GM12878 (cell line): ENCODE data around the gene RNASE9. TPM values are rescaled to one million over a fixed set of nuclear protein-coding genes. Genes with fewer than 3 reads are reported as not detected.

Experiments used
- ATAC-seq: fragments of 200-7000 bp; cut with Tn5 transposase; 3 replicates; pipeline ENCODE4 v1.9.1; 2020; ENCODE audit warnings: mild to moderate bottlenecking, moderate library complexity
- BruUV-seq: library from RNA; stranded (reverse); fragments of 400-500 nt; replicated peaks from 2 replicates; lab custom pipeline; 2021; lab: Mats Ljungman, UMichigan
- CTCF ChIA-PET: fragments of 300-600 bp; sonication (Branson Sonifier 250); formaldehyde crosslinking; extraction: SDS; loops from one replicate; lab custom pipeline; 2021; ENCODE audit warnings: inconsistent platforms; lab: Yijun Ruan, JAX
- POLR2A ChIA-PET: fragments of 350-600 bp; formaldehyde crosslinking; extraction: SDS; loops from one replicate; lab custom pipeline; 2021; ENCODE audit warnings: inconsistent platforms; lab: Charles Lee
- RAD21 ChIA-PET: fragments of 300-600 bp; sonication (Branson Sonifier 250); formaldehyde crosslinking; loops from one replicate; lab custom pipeline; 2023; ENCODE audit warnings: antibody characterized with exemption; ENCODE audit not compliant: unreplicated experiment; lab: Charles Lee
- SMC1A ChIA-PET: fragments of 300-600 bp; sonication (Branson Sonifier 250); formaldehyde crosslinking; loops from one replicate; lab custom pipeline; 2023; ENCODE audit not compliant: unreplicated experiment, uncharacterized antibody; lab: Charles Lee
- DNase-seq: peaks from one replicate; pipeline ENCODE4 v3.0.0-alpha.2; 2011; ENCODE audit warnings: low read depth, low spot score
- FAIRE-seq: peaks from 3 replicates; lab custom pipeline; 2011; peaks lifted over from hg19 to GRCh38; lab: Jason Lieb, UNC
- H2AFZ ChIP-seq: 2 replicates; pipeline ENCODE4 v1.6.0; 2011; ENCODE audit warnings: low read depth, low read length, control low read depth; ENCODE audit not compliant: control insufficient read depth
- H3K27ac ChIP-seq: 2 replicates; pipeline ENCODE4 v1.5.1; 2011; ENCODE audit warnings: control low read depth; ENCODE audit not compliant: control insufficient read depth, insufficient read depth
- H3K27me3 ChIP-seq, 2 experiments: replicated peaks in 1 of 2; 2 replicates each; pipeline versions ENCODE4 v1.6.0 to v1.6.1; 2011; ENCODE audit warnings: low read length in 1 of 2; ENCODE audit not compliant: control insufficient read depth in 2 of 2, insufficient read depth in 2 of 2
- H3K36me3 ChIP-seq, 2 experiments: 2 replicates each; pipeline ENCODE4 v1.5.1; 2011; ENCODE audit warnings: low read length in 1 of 2; ENCODE audit not compliant: control insufficient read depth in 2 of 2, insufficient read depth in 2 of 2
- H3K4me1 ChIP-seq: 2 replicates; pipeline ENCODE4 v1.6.1; 2011; ENCODE audit warnings: mild to moderate bottlenecking, low read length, moderate library complexity, mixed read lengths; ENCODE audit not compliant: control insufficient read depth, insufficient read depth
- H3K4me2 ChIP-seq: 2 replicates; pipeline ENCODE4 v1.6.0; 2011; ENCODE audit warnings: control low read depth; ENCODE audit not compliant: control insufficient read depth, insufficient read depth
- H3K4me3 ChIP-seq: fragments of 200-600 bp; sonication (generic); 2 replicates; pipeline ENCODE4 v1.5.1; 2016
- H3K79me2 ChIP-seq: 2 replicates; pipeline ENCODE4 v1.6.0; 2011; ENCODE audit warnings: low read length; ENCODE audit not compliant: control insufficient read depth, insufficient read depth
- H3K9ac ChIP-seq: 2 replicates; pipeline ENCODE4 v1.8.0; 2011; ENCODE audit warnings: low read length, control low read depth, mixed read lengths; ENCODE audit not compliant: control insufficient read depth, insufficient read depth
- H3K9me3 ChIP-seq: replicated peaks from 3 replicates; pipeline ENCODE4 v1.5.1; 2011; ENCODE audit warnings: mild to moderate bottlenecking, low read length; ENCODE audit not compliant: control insufficient read depth, insufficient read depth
- H4K20me1 ChIP-seq: 2 replicates; pipeline ENCODE4 v1.6.0; 2011; ENCODE audit not compliant: control insufficient read depth, insufficient read depth
- ASH2L ChIP-seq: fragments of 300-600, 200-600 bp; sonication (generic); IDR thresholded peaks from 2 replicates; pipeline ENCODE4 v1.6.1; 2017; ENCODE audit warnings: low read depth, mild to moderate bottlenecking, borderline replicate concordance
- CTCF ChIP-seq, 3 experiments: IDR thresholded peaks in 2 of 3; conservative IDR thresholded peaks in 1 of 3; 2 replicates each; pipeline ENCODE4 v1.5.1; 2011; ENCODE audit warnings: low read depth in 3 of 3, low read length in 3 of 3, mild to moderate bottlenecking in 3 of 3, control low read depth in 2 of 3, moderate library complexity in 2 of 3, inconsistent platforms in 1 of 3, mixed read lengths in 1 of 3; ENCODE audit not compliant: control insufficient read depth in 2 of 3, insufficient read depth in 1 of 3; ENCODE audit errors: extremely low read depth in 1 of 3
- ESRRA ChIP-seq: IDR thresholded peaks from 2 replicates; pipeline ENCODE4 v1.6.1; 2012; ENCODE audit warnings: mild to moderate bottlenecking, low read length, improper control_type of control experiment
- FOXK2 ChIP-seq: fragments of 450-650 bp; IDR thresholded peaks from 2 replicates; pipeline ENCODE4 v1.6.1; 2017; ENCODE audit warnings: mild to moderate bottlenecking, moderate library complexity
- NBN ChIP-seq: fragments of 450-650 bp; IDR thresholded peaks from 2 replicates; pipeline ENCODE4 v1.6.1; 2016
- NFYB ChIP-seq: IDR thresholded peaks from 2 replicates; pipeline ENCODE4 v1.6.1; 2011; ENCODE audit warnings: low read depth, mild to moderate bottlenecking, low read length, improper control_type of control experiment, moderate library complexity; ENCODE audit not compliant: insufficient read depth
- NRF1 ChIP-seq: conservative IDR thresholded peaks from 2 replicates; pipeline ENCODE4 v1.6.1; 2011; ENCODE audit warnings: mild to moderate bottlenecking, low read depth, low read length, improper control_type of control experiment
- PKNOX1 ChIP-seq: fragments of 450-650 bp; IDR thresholded peaks from 2 replicates; pipeline ENCODE4 v1.6.1; 2016; ENCODE audit warnings: mild to moderate bottlenecking
- RBBP5 ChIP-seq: fragments of 200-600 bp; sonication (generic); conservative IDR thresholded peaks from 2 replicates; pipeline ENCODE4 v1.6.1; 2016
- SIN3A ChIP-seq: IDR thresholded peaks from 2 replicates; pipeline ENCODE4 v1.6.1; 2012; ENCODE audit warnings: low read depth, low read length, improper control_type of control experiment
- SMAD5 ChIP-seq: IDR thresholded peaks from 2 replicates; pipeline ENCODE4 v1.6.1; 2016; ENCODE audit warnings: antibody characterized with exemption, low read depth
- USF2 ChIP-seq: IDR thresholded peaks from 2 replicates; pipeline ENCODE4 v1.6.1; 2011; ENCODE audit warnings: low read depth, low read length, improper control_type of control experiment, borderline replicate concordance
- ZBED1 ChIP-seq: IDR thresholded peaks from 2 replicates; pipeline ENCODE4 v1.6.1; 2016; ENCODE audit warnings: borderline replicate concordance
- ZNF384 ChIP-seq: IDR thresholded peaks from 2 replicates; pipeline ENCODE4 v1.6.1; 2012; ENCODE audit warnings: low read depth, mild to moderate bottlenecking, low read length, improper control_type of control experiment, borderline replicate concordance
- ZNF687 ChIP-seq: fragments of 450-650 bp; IDR thresholded peaks from 2 replicates; pipeline ENCODE4 v1.6.1; 2017; ENCODE audit warnings: mild to moderate bottlenecking, moderate library complexity
- ZZZ3 ChIP-seq: IDR thresholded peaks from 2 replicates; pipeline ENCODE4 v1.6.1; 2011; ENCODE audit warnings: low read depth; ENCODE audit not compliant: control insufficient read depth, insufficient read length
- WGBS: methylation state at CpG from one replicate; pipeline ENCODE4 v1.1.6; 2016; ENCODE audit warnings: low lambda C conversion rate; ENCODE audit not compliant: insufficient replicate concordance, insufficient coverage; ENCODE audit errors: missing lambda C conversion rate; 5-methylcytosine and 5-hydroxymethylcytosine counted together
- in situ Hi-C: fragments of 300-500 bp; cut with MboI; formaldehyde crosslinking; loops from 9 replicates; pipeline ENCODE4 v1.14.3; 2018; ENCODE audit warnings: mixed read lengths
- intact Hi-C: fragments of 100-400 bp; cut with micrococcal nuclease; formaldehyde crosslinking; loops from one replicate; pipeline ENCODE4 v1.14.2; 2022; ENCODE audit not compliant: unreplicated experiment
- polyA plus RNA-seq, 11 experiments: library from polyadenylated mRNA; depleted of rRNA in 4 of 11; unstranded in 6 of 11; stranded (reverse) in 5 of 11; fragments of >200 nt; fragmentation: Nextera tagmentation in 4 of 11; fragmentation: Illumina TruSeq in 1 of 11; extraction: Ambion mirVana in 4 of 11; extraction: Trizol in 1 of 11; gene quantifications; 1 replicate in 1 of 11; 2 replicates in 10 of 11; pipeline versions ENCODE4 v1.2.1 to v1.2.3, GENCODE V29; 2011 to 2016; ENCODE audit warnings: inconsistent platforms in 2 of 11, missing spikeins in 2 of 11, low read depth in 1 of 11
- total RNA-seq, 4 experiments: library from RNA; depleted of rRNA in 3 of 4; stranded (reverse); fragments of >200 nt in 3 of 4; fragmentation: Illumina TruSeq in 1 of 4; extraction: Trizol in 1 of 4; gene quantifications; 2 replicates each; pipeline versions ENCODE4 v1.2.1 to v1.2.3, GENCODE V29; 2013 to 2021

Gene RNASE9
- total and polyA plus RNA-seq, 10 of the 15 experiments (the other 5 are each of a cell fraction or from before 2014, with no cell fraction given): not detected

DNA sequence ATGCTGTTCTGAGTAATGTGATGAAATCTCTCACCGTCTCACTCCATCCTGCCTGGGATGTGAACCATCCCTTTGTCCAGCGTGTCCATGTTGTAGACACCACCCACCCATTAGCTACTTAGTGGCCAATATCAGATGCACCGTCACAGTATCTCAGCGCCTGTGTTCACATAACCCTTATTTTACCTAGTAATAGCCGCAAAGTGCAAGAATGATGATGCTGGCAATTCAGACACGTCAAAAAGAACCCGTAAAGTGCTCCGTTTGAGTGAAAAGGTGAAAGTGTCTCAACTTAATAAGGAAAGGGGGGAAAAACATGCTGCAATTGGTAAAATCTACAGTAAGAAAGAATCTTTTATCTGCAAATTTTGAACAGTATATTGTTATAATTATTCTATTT, 52.5 kb downstream of the RNASE9 start:
- peak; percentile 82 for ATAC-seq
- no peak overlapping the region for H3K4me3 ChIP-seq
- H3K4me1 ChIP-seq: 0 out of 2 replicates have a peak, but pooled peaks cover 4% of the 10 kb centered on the region
- in situ Hi-C loops (no loop called here), intact Hi-C loops (no loop called here)
- 37% methylated on average over 8 of the region's 8 CpGs for WGBS
- no peaks in the 10 kb centered on the region for H3K9me3 ChIP-seq
- no peaks in the 10 kb centered on the region for H4K20me1 ChIP-seq
- no peak overlapping the region for H3K9ac ChIP-seq
- ChIA-PET CTCF (no interaction called here), RAD21 (no interaction called here), POLR2A (no interaction called here), SMC1A (interaction anchor here (0.9 kb wide), 1 partner anchor 19 kb away, joined by 4 read pairs; no protein-coding TSS in a partner anchor)
- no peaks in the 10 kb centered on the region for H3K27me3 ChIP-seq
- H2AFZ ChIP-seq: no peak overlapping the region
- FAIRE-seq: no peak
- H3K36me3 ChIP-seq: no peaks in the 10 kb centered on the region
- DNase-seq: no peak
- no peaks in the 10 kb centered on the region for H3K79me2 ChIP-seq
- BruUV-seq: no TSS peak
- no peak overlapping the region for H3K27ac ChIP-seq
- H3K4me2 ChIP-seq: no peak overlapping the region
- TF ChIP-seq SMAD5: no peak
- TF ChIP-seq ASH2L: no peak
- TF ChIP-seq NBN: no peak
- TF ChIP-seq ESRRA: no peak
- no peak for TF ChIP-seq RBBP5
- TF ChIP-seq NFYB: no peak
- no peak for TF ChIP-seq ZNF384
- no peak for TF ChIP-seq PKNOX1
- no peak for TF ChIP-seq ZZZ3
- TF ChIP-seq ZNF687: no peak
- TF ChIP-seq FOXK2: no peak
- TF ChIP-seq NRF1: no peak
- no peak for TF ChIP-seq SIN3A
- TF ChIP-seq CTCF (IDR thresholded peaks at IDR 0.05 in 2 of 3, conservative IDR thresholded peaks at IDR 0.05 in 1 of 3; ENCODE audit: control insufficient read depth in 2 of 3, extremely low read depth in 1 of 3, insufficient read depth in 1 of 3, low read depth in 3 of 3, low read length in 3 of 3): no peak
- no peak for TF ChIP-seq ZBED1
- no peak for TF ChIP-seq USF2
